ENCODE results near the gene NXNL1.

The NXNL1 gene

DNA sequence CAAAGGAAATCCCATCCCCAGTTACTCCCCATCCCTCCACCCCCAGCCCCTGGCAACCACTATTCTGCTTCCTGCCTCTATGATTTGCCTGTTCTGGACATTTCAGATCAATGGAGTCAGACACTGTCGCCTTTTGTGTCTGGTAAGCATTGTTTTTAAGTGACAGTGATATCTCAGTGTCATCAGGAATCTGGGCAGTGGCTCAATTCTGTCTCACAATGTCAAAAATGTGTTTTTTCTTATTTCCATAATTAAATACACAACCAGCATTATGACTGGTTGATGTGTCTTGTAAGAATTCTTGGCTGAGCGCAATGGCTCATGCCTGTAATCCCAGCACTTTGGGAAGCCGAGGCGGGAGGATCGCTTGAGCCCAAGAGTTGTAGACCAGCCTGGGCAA lies 30.6 kb upstream of the NXNL1 start:
- ChIA-PET CTCF (no interaction called here), POLR2A (interaction anchor here (0.6 kb wide), 1 partner anchor 862 kb away, joined by 9 read pairs; no protein-coding TSS in a partner anchor)
- H3K4me3 ChIP-seq (ENCODE audit: low read depth, low read length): no peak overlapping the region
- H3K27ac ChIP-seq (ENCODE audit: extremely low read depth, low read depth, low read length): no peak overlapping the region
- no peaks in the 10 kb centered on the region for H3K9me3 ChIP-seq (ENCODE audit: control insufficient read depth, insufficient read depth, low read depth, low read length)
- 0 out of 2 replicates have a peak, but pooled peaks cover 2% of the 10 kb centered on the region for H3K4me1 ChIP-seq (ENCODE audit: control insufficient read depth, insufficient read depth, low read length)
- TF ChIP-seq ZNF571 (tag by site-specific recombination; IDR thresholded peaks at IDR 0.05) (no peak), ZNF501 (tag by site-specific recombination; IDR thresholded peaks at IDR 0.05) (no peak), ZNF549 (tag by site-specific recombination; IDR thresholded peaks at IDR 0.05) (no peak), ZNF184 (tag by site-specific recombination; IDR thresholded peaks at IDR 0.05) (no peak), ZNF747 (tag by site-specific recombination; IDR thresholded peaks at IDR 0.05) (no peak), GLI2 (tag by site-specific recombination; IDR thresholded peaks at IDR 0.05; ENCODE audit: borderline replicate concordance, low read depth) (no peak)
- TF ChIP-seq, protein P1, sequence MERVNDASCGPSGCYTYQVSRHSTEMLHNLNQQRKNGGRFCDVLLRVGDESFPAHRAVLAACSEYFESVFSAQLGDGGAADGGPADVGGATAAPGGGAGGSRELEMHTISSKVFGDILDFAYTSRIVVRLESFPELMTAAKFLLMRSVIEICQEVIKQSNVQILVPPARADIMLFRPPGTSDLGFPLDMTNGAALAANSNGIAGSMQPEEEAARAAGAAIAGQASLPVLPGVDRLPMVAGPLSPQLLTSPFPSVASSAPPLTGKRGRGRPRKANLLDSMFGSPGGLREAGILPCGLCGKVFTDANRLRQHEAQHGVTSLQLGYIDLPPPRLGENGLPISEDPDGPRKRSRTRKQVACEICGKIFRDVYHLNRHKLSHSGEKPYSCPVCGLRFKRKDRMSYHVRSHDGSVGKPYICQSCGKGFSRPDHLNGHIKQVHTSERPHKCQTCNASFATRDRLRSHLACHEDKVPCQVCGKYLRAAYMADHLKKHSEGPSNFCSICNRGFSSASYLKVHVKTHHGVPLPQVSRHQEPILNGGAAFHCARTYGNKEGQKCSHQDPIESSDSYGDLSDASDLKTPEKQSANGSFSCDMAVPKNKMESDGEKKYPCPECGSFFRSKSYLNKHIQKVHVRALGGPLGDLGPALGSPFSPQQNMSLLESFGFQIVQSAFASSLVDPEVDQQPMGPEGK (tag by site-specific recombination; IDR thresholded peaks at IDR 0.05): no peak
- H3K36me3 ChIP-seq (ENCODE audit: control insufficient read depth in 2 of 2, insufficient read depth in 1 of 2, low read length in 2 of 2): no peaks in the 10 kb centered on the region

DNA sequence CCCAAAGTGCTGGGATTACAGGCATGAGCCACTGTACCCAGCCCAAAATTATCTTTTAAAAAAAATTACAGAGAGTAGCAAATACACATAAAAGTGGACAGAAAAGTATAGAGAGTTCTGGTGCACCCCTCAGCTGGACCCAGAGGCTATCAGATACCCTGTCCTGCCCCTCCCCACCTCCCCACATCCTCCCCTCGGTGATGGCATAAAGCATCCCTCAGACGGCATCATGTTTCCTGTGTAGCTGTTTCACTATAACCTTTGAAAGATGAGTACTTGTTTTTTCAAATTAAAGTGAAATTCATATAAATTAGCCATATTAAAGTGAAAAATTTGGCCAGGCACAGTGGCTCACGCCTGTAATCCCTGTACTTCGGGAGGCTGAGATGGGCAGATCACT lies 29.7 kb upstream of the NXNL1 start:
- Histone ChIP-seq H3K4me3 (ENCODE audit: low read depth, low read length) (no peak overlapping the region), H3K4me1 (ENCODE audit: control insufficient read depth, insufficient read depth, low read length) (0 out of 2 replicates have a peak, but pooled peaks cover 2% of the 10 kb centered on the region), H3K27ac (ENCODE audit: extremely low read depth, low read depth, low read length) (no peak overlapping the region), H3K36me3 (ENCODE audit: control insufficient read depth in 2 of 2, insufficient read depth in 1 of 2, low read length in 2 of 2) (no peaks in the 10 kb centered on the region), H3K9me3 (ENCODE audit: control insufficient read depth, insufficient read depth, low read depth, low read length) (no peaks in the 10 kb centered on the region)
- CTCF ChIA-PET: no interaction called here
- TF ChIP-seq ZNF146 (tag by site-specific recombination; IDR thresholded peaks at IDR 0.05) (no peak), ZNF426 (tag by site-specific recombination; IDR thresholded peaks at IDR 0.05) (no peak), ZNF19 (tag by site-specific recombination; IDR thresholded peaks at IDR 0.05; ENCODE audit: low read depth) (no peak)
- POLR2A ChIA-PET: no interaction called here

DNA sequence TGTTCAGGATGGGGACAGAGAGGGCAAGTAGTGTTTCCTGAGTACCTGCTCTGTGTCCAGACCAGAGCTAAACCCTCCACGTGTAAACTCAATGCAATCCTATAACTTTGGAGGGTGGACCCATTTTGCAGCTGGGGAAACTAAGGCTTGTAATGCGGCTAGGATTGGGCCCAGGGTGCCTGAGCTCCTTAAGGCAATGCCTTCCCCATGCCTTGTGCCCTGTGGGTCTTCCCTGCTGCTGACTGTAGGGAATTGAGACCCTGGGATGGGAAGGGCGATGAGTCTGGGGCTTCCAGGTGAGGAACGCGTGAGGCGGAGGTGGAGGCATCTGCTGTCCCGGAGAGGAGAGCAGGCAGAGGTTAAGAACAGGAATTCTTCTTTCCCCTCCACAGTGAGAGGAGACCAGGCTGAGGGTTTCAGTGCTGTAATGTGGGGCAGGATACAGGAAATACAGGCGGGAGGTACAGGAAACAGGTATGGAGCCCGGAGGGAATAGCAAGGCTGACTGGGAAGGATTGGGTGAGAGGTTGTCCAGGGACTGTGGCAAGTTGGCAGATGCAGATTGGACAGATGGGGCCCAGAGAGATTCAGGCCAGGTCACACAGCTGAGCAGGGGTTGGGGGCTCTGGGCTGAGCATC lies 28.8 kb upstream of the NXNL1 start:
- TF ChIP-seq, protein P2, sequence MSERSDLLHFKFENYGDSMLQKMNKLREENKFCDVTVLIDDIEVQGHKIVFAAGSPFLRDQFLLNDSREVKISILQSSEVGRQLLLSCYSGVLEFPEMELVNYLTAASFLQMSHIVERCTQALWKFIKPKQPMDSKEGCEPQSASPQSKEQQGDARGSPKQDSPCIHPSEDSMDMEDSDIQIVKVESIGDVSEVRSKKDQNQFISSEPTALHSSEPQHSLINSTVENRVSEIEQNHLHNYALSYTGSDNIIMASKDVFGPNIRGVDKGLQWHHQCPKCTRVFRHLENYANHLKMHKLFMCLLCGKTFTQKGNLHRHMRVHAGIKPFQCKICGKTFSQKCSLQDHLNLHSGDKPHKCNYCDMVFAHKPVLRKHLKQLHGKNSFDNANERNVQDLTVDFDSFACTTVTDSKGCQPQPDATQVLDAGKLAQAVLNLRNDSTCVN (tag by site-specific recombination; optimal IDR thresholded peaks at IDR 0.05): no peak
- no peak for TF ChIP-seq ZNF549 (tag by site-specific recombination; IDR thresholded peaks at IDR 0.05)
- TF ChIP-seq ZNF335 (tag by site-specific recombination; conservative IDR thresholded peaks at IDR 0.05): peak; percentile 23; the same call in 1 of the 2 replicates
- TF ChIP-seq BCL11A (tag by site-specific recombination; IDR thresholded peaks at IDR 0.05; ENCODE audit: low read depth): no peak
- TF ChIP-seq, protein P3, sequence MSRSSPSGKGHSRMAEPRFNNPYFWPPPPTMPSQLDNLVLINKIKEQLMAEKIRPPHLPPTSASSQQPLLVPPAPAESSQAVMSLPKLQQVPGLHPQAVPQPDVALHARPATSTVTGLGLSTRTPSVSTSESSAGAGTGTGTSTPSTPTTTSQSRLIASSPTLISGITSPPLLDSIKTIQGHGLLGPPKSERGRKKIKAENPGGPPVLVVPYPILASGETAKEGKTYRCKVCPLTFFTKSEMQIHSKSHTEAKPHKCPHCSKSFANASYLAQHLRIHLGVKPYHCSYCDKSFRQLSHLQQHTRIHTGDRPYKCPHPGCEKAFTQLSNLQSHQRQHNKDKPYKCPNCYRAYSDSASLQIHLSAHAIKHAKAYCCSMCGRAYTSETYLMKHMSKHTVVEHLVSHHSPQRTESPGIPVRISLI (tag by site-specific recombination; IDR thresholded peaks at IDR 0.05): no peak
- TF ChIP-seq, protein P4, sequence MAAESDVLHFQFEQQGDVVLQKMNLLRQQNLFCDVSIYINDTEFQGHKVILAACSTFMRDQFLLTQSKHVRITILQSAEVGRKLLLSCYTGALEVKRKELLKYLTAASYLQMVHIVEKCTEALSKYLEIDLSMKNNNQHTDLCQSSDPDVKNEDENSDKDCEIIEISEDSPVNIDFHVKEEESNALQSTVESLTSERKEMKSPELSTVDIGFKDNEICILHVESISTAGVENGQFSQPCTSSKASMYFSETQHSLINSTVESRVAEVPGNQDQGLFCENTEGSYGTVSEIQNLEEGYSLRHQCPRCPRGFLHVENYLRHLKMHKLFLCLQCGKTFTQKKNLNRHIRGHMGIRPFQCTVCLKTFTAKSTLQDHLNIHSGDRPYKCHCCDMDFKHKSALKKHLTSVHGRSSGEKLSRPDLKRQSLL (tag by site-specific recombination; IDR thresholded peaks at IDR 0.05): no peak
- TF ChIP-seq ZNF626 (tag by site-specific recombination; IDR thresholded peaks at IDR 0.05): no peak
- TF ChIP-seq, protein P5, sequence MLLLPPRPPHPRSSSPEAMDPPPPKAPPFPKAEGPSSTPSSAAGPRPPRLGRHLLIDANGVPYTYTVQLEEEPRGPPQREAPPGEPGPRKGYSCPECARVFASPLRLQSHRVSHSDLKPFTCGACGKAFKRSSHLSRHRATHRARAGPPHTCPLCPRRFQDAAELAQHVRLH (tag by site-specific recombination; IDR thresholded peaks at IDR 0.05): peak; percentile 34; the same call in 1 of the 2 replicates
- no peak for TF ChIP-seq SP7 (tag by site-specific recombination; IDR thresholded peaks at IDR 0.05)
- TF ChIP-seq ZNF140 (tag by site-specific recombination; IDR thresholded peaks at IDR 0.05): no peak
- no peak for TF ChIP-seq WT1 (tag by site-specific recombination; IDR thresholded peaks at IDR 0.05)
- no peak for TF ChIP-seq ZNF146 (tag by site-specific recombination; IDR thresholded peaks at IDR 0.05)
- TF ChIP-seq ZNF37A (tag by site-specific recombination; IDR thresholded peaks at IDR 0.05): no peak
- Histone ChIP-seq H3K4me3 (ENCODE audit: low read depth, low read length) (no peak overlapping the region), H3K36me3 (ENCODE audit: control insufficient read depth in 2 of 2, insufficient read depth in 1 of 2, low read length in 2 of 2) (no peaks in the 10 kb centered on the region), H3K4me1 (ENCODE audit: control insufficient read depth, insufficient read depth, low read length) (0 out of 2 replicates have a peak, but pooled peaks cover 2% of the 10 kb centered on the region), H3K27ac (ENCODE audit: extremely low read depth, low read depth, low read length) (no peak overlapping the region), H3K9me3 (ENCODE audit: control insufficient read depth, insufficient read depth, low read depth, low read length) (no peaks in the 10 kb centered on the region)
- CTCF ChIA-PET: interaction anchor here (0.5 to 0.6 kb wide), 2 partner anchors 48 to 272 kb away, joined by 3 to 6 read pairs; no protein-coding TSS in a partner anchor
- POLR2A ChIA-PET: no interaction called here

Measured in HEK293 (cell line).